K562 (cell line): Measurements from ENCODE around the gene SRL. TPM values are rescaled to one million over a fixed set of nuclear protein-coding genes. Genes with fewer than 3 reads are reported as not detected.
A peak's percentile ranks its signal among the peaks of the same experiment; 100 is the strongest.

ENCODE experiments used
- ATAC-seq: fragments of 200-7000 bp; cut with Tn5 transposase; 3 replicates; pipeline ENCODE4 v1.9.1; 2020; ENCODE audit warnings: moderate library complexity
- BruUV-seq: library from RNA; stranded (reverse); fragments of 400-500 nt; replicated peaks from 2 replicates; lab custom pipeline; 2021; lab: Mats Ljungman, UMichigan
- CTCF ChIA-PET: fragments of 300-600 bp; formaldehyde crosslinking; extraction: SDS; loops from one replicate; lab custom pipeline; 2021; ENCODE audit warnings: low intra/inter-chr PET ratio; lab: Yijun Ruan, JAX
- POLR2A ChIA-PET: fragments of 300-600, 350-650 bp; sonication (Branson Sonifier 250); formaldehyde crosslinking; extraction: SDS; loops from one replicate; lab custom pipeline; 2021; ENCODE audit warnings: antibody characterized with exemption, inconsistent platforms; lab: Yijun Ruan, JAX
- DNase-seq, 4 experiments: peaks; one replicate each; pipeline versions ENCODE4 v3.0.0 to v3.0.0-alpha.2; 2011 to 2018; ENCODE audit warnings: low spot score in 3 of 4, mixed read lengths in 3 of 4; ENCODE audit errors: extremely low read depth in 1 of 4
- FAIRE-seq: peaks from 2 replicates; lab custom pipeline; 2011; peaks lifted over from hg19 to GRCh38; lab: Jason Lieb, UNC
- H2AFZ ChIP-seq: 2 replicates; pipeline ENCODE4 v1.6.0; 2011; ENCODE audit warnings: low read depth, low read length, control low read depth, inconsistent platforms
- H3K27ac ChIP-seq: fragments of 200-600 bp; 3 replicates; pipeline ENCODE4 v1.8.0; 2011; ENCODE audit warnings: low read depth, mild to moderate bottlenecking, control low read depth, inconsistent platforms, low read length, moderate library complexity, mixed read lengths; ENCODE audit errors: extremely low read depth
- H3K27me3 ChIP-seq, 2 experiments: fragments of 300-600 bp in 1 of 2; 2 replicates in 1 of 2; 3 replicates in 1 of 2; pipeline versions ENCODE4 v1.6.0 to v1.8.0; 2011; ENCODE audit warnings: inconsistent platforms in 2 of 2, low read length in 2 of 2, mild to moderate bottlenecking in 1 of 2, mixed read lengths in 1 of 2, moderate library complexity in 1 of 2; ENCODE audit not compliant: control insufficient read depth in 2 of 2, insufficient read depth in 2 of 2
- H3K36me3 ChIP-seq: fragments of 300-600 bp; 3 replicates; pipeline ENCODE4 v1.8.0; 2011; ENCODE audit warnings: mild to moderate bottlenecking, low read length, inconsistent platforms; ENCODE audit not compliant: control insufficient read depth, insufficient read depth
- H3K4me1 ChIP-seq, 2 experiments: fragments of 200-600 bp in 1 of 2; replicated peaks in 1 of 2; 2 replicates in 1 of 2; 3 replicates in 1 of 2; pipeline versions ENCODE4 v1.5.1 to v1.8.0; 2011; ENCODE audit warnings: inconsistent platforms in 2 of 2, low read length in 2 of 2, mild to moderate bottlenecking in 1 of 2, mixed read lengths in 1 of 2, moderate library complexity in 1 of 2; ENCODE audit not compliant: control insufficient read depth in 2 of 2, insufficient read depth in 2 of 2
- H3K4me2 ChIP-seq: 2 replicates; pipeline ENCODE4 v1.6.1; 2011; ENCODE audit warnings: low read length, control low read depth, inconsistent platforms, mixed read lengths; ENCODE audit not compliant: insufficient read depth
- H3K4me3 ChIP-seq: fragments of 200-600 bp; sonication (generic), shearing (Covaris generic); 2 replicates; pipeline ENCODE4 v1.5.1; 2016; ENCODE audit warnings: control low read depth, inconsistent platforms
- H3K79me2 ChIP-seq: fragments of 200-600 bp; 3 replicates; pipeline ENCODE4 v1.8.0; 2011; ENCODE audit warnings: low read length, inconsistent platforms; ENCODE audit not compliant: control insufficient read depth, insufficient read depth
- H3K9ac ChIP-seq, 2 experiments: 2 replicates each; pipeline versions ENCODE4 v1.6.0 to v1.6.1; 2011; ENCODE audit warnings: low read depth in 2 of 2, low read length in 2 of 2, control low read depth in 1 of 2, inconsistent platforms in 1 of 2, mild to moderate bottlenecking in 1 of 2, mixed read lengths in 1 of 2; ENCODE audit not compliant: insufficient read depth in 1 of 2
- H3K9me1 ChIP-seq: one replicate; pipeline ENCODE4 v1.6.0; 2011; ENCODE audit warnings: inconsistent platforms, mild to moderate bottlenecking, low read length, moderate library complexity; ENCODE audit not compliant: control insufficient read depth, insufficient read depth
- H3K9me3 ChIP-seq: replicated peaks from 2 replicates; pipeline ENCODE4 v1.5.1; 2011; ENCODE audit warnings: low read depth, low read length, inconsistent platforms; ENCODE audit not compliant: control insufficient read depth, insufficient read depth
- H4K20me1 ChIP-seq: replicated peaks from 2 replicates; pipeline ENCODE4 v1.6.1; 2011; ENCODE audit warnings: low read length, inconsistent platforms, mixed read lengths; ENCODE audit not compliant: control insufficient read depth, insufficient read depth
- ERF ChIP-seq: fragments of 450-650 bp; formaldehyde crosslinking; IDR thresholded peaks from 2 replicates; pipeline ENCODE4 v1.4.0; 2020; ENCODE audit warnings: mild to moderate bottlenecking, mixed read lengths
- FIP1L1 ChIP-seq: fragments of 200-400 bp; formaldehyde crosslinking; IDR thresholded peaks from 2 replicates; pipeline ENCODE4 v1.6.1; 2018; ENCODE audit warnings: mild to moderate bottlenecking, low read depth, low read length; ENCODE audit not compliant: poor library complexity, severe bottlenecking
- KDM4B ChIP-seq, 2 experiments: fragments of 450-650 bp in 1 of 2; sonication (generic) in 1 of 2; IDR thresholded peaks; 2 replicates each; pipeline ENCODE4 v1.6.1; 2016 to 2017; ENCODE audit warnings: borderline replicate concordance in 2 of 2, antibody characterized with exemption in 1 of 2, low read depth in 1 of 2, mild to moderate bottlenecking in 1 of 2
- MAZ ChIP-seq, 2 experiments: fragments of 450-650 bp in 1 of 2; sonication (generic) in 1 of 2; formaldehyde crosslinking; IDR thresholded peaks in 1 of 2; conservative IDR thresholded peaks in 1 of 2; 2 replicates each; pipeline versions ENCODE4 v1.4.0 to v1.5.0; 2020; ENCODE audit warnings: mild to moderate bottlenecking in 1 of 2, missing genetic modification reagents in 1 of 2
- PCBP1 ChIP-seq: fragments of 200-400 bp; formaldehyde crosslinking; IDR thresholded peaks from 2 replicates; pipeline ENCODE4 v1.6.1; 2018; ENCODE audit warnings: mild to moderate bottlenecking, low read depth, low read length; ENCODE audit not compliant: poor library complexity, severe bottlenecking
- RUNX1 ChIP-seq: sonication (generic); IDR thresholded peaks from 2 replicates; pipeline ENCODE4 v1.6.1; 2016; ENCODE audit warnings: antibody characterized with exemption, low read depth
- SMAD1 ChIP-seq: fragments of 150-350 bp; IDR thresholded peaks from 2 replicates; pipeline ENCODE4 v1.6.1; 2014; ENCODE audit warnings: low read length, low read depth; ENCODE audit not compliant: partially characterized antibody
- SMARCA5 ChIP-seq: fragments of 450-650 bp; IDR thresholded peaks from 2 replicates; pipeline ENCODE4 v1.6.1; 2016
- SREBF2 ChIP-seq: sonication (generic); formaldehyde crosslinking; IDR thresholded peaks from 2 replicates; pipeline ENCODE4 v1.4.0; 2020; ENCODE audit warnings: mild to moderate bottlenecking, missing genetic modification reagents
- U2AF2 ChIP-seq: fragments of 200-400 bp; formaldehyde crosslinking; optimal IDR thresholded peaks from 2 replicates; pipeline ENCODE3; 2017; ENCODE audit warnings: low read depth, mild to moderate bottlenecking, low read length
- ZBTB1 ChIP-seq: sonication (generic); formaldehyde crosslinking; IDR thresholded peaks from 2 replicates; pipeline ENCODE4 v1.8.1; 2023; ENCODE audit warnings: missing genetic modification reagents, low read depth, mild to moderate bottlenecking, borderline replicate concordance
- ZBTB33 ChIP-seq: sonication (generic); formaldehyde crosslinking; IDR thresholded peaks from 2 replicates; pipeline ENCODE4 v1.8.1; 2023; ENCODE audit warnings: mild to moderate bottlenecking, missing genetic modification reagents
- ZNF57 ChIP-seq: fragments of 450-650 bp; formaldehyde crosslinking; IDR thresholded peaks from 2 replicates; pipeline ENCODE4 v1.4.0; 2020; ENCODE audit warnings: mild to moderate bottlenecking, moderate library complexity
- WGBS: fragments of 100-300 bp; shearing (Covaris generic); methylation state at CpG from one replicate; pipeline ENCODE4 v1.1.6; 2016; ENCODE audit warnings: low coverage, mixed read lengths; ENCODE audit not compliant: insufficient coverage; ENCODE audit errors: missing lambda C conversion rate; 5-methylcytosine and 5-hydroxymethylcytosine counted together
- in situ Hi-C: fragments of 300-500 bp; cut with MboI; formaldehyde crosslinking; loops from 4 replicates; pipeline ENCODE4 v1.15.0; 2018; ENCODE audit warnings: inconsistent platforms, mixed read lengths
- intact Hi-C: fragments of 100-400 bp; cut with micrococcal nuclease; formaldehyde crosslinking; loops from 2 replicates; pipeline ENCODE4 v1.14.2; 2022
- polyA plus RNA-seq, 8 experiments: library from polyadenylated mRNA; depleted of rRNA in 4 of 8; stranded (reverse) in 5 of 8; unstranded in 3 of 8; fragments of >200 nt; fragmentation: Nextera tagmentation in 2 of 8; fragmentation: Illumina TruSeq in 1 of 8; extraction: Ambion mirVana in 2 of 8; extraction: Trizol in 1 of 8; gene quantifications; 2 replicates each; pipeline versions ENCODE4 v1.2.1 to v1.2.3, GENCODE V29; 2011 to 2014; ENCODE audit warnings: inconsistent platforms in 1 of 8, missing spikeins in 1 of 8
- total RNA-seq, 7 experiments: library from RNA; depleted of rRNA in 6 of 7; stranded (reverse); fragments of >200 nt in 6 of 7; fragmentation: Illumina TruSeq in 2 of 7; extraction: Trizol in 2 of 7; gene quantifications; 2 replicates each; pipeline versions ENCODE4 v1.2.1 to v1.2.3, GENCODE V29; 2011 to 2021; ENCODE audit warnings: low replicate concordance in 1 of 7

The SRL gene
- total and polyA plus RNA-seq, 9 of the 15 experiments (the other 6 are each of a cell fraction or from before 2014, with no cell fraction given): 0.01 TPM; not detected in 8

GRCh38 chr16:4275861-4276260 is 34.0 kb upstream of the SRL start (continued):
- TF ChIP-seq FIP1L1 (no peak), RUNX1 (no peak), KDM4B (IDR thresholded peaks at IDR 0.05; ENCODE audit: borderline replicate concordance in 2 of 2, low read depth in 1 of 2) (no peak), ERF (CRISPR knock-in tag) (no peak), U2AF2 (no peak), ZNF57 (CRISPR knock-in tag) (no peak), SMAD1 (no peak), SMARCA5 (no peak)
- TF ChIP-seq, all 486 proteins: peak for 0

- H3K4me3 ChIP-seq: peak overlapping the region; percentile 98
- H3K9me3 ChIP-seq: no peaks in the 10 kb centered on the region
- no peak for TF ChIP-seq SREBF2 (CRISPR knock-in tag)
- TF ChIP-seq ZBTB33 (CRISPR knock-in tag): no peak
- TF ChIP-seq ZBTB1 (CRISPR knock-in tag): 0 out of 2 replicates have a peak, but pooled peaks have one; percentile 1
- TF ChIP-seq PCBP1: peak; percentile 4
- TF ChIP-seq MAZ (CRISPR knock-in tag; conservative IDR thresholded peaks at IDR 0.05 in 1 of 2, IDR thresholded peaks at IDR 0.05 in 1 of 2): 0 out of 4 replicates have a peak, but pooled peaks of 1 of the 2 experiments have one; percentile 0
- ChIA-PET CTCF (no interaction called here), POLR2A (interaction anchor here (0.6 to 1.5 kb wide), 3 partner anchors 32 to 198 kb away, joined by 3 read pairs; no protein-coding TSS in a partner anchor)
- FAIRE-seq (no peak), ATAC-seq (no peak), DNase-seq (no peak)
- H3K4me1 ChIP-seq: peaks cover 17 to 29% of the 10 kb centered on the region in 2 experiments; a peak in 4 of 5 replicates
- no peaks in the 10 kb centered on the region for H3K27me3 ChIP-seq
- peak overlapping the region; percentile 33 to 92; a peak in 3 of 4 replicates for H3K9ac ChIP-seq
- H3K79me2 ChIP-seq: peaks cover 35% of the 10 kb centered on the region
- H3K9me1 ChIP-seq: no peaks in the 10 kb centered on the region
- WGBS: 71% methylated on average over 21 of the region's 25 CpGs
- peak overlapping the region; percentile 85 for H3K4me2 ChIP-seq
- H2AFZ ChIP-seq: peak overlapping the region; percentile 90; the same call in 1 of the 2 replicates
- no peaks in the 10 kb centered on the region for H4K20me1 ChIP-seq
- H3K36me3 ChIP-seq: peaks cover 4% of the 10 kb centered on the region; the same call in 1 of the 3 replicates
- no TSS peak for BruUV-seq
- intact Hi-C loops: no loop called here
- H3K27ac ChIP-seq: no peak overlapping the region; the same call in 2 of the 3 replicates
- in situ Hi-C loops: loop anchor here (5.0 kb wide), 1 partner anchor 73 kb away; no protein-coding TSS in a partner anchor
Measured at GRCh38 chr16:4273858-4274311, 32.0 kb upstream of the SRL start.
